Keratinocyte (primary cell): ENCODE data around the gene RPL13A. TPM values are rescaled to one million over a fixed set of nuclear protein-coding genes. Genes with fewer than 3 reads are reported as not detected.

Experiments
- DNase-seq: peaks from one replicate; pipeline ENCODE4 v3.0.0-alpha.2; 2011; ENCODE audit warnings: low read depth, missing footprints, low spot score
- FAIRE-seq: peaks from 2 replicates; lab custom pipeline; 2011; peaks lifted over from hg19 to GRCh38; lab: Jason Lieb, UNC
- H2AFZ ChIP-seq: 2 replicates; pipeline ENCODE4 v1.6.0; 2012; ENCODE audit warnings: low read length, control low read depth, inconsistent platforms; ENCODE audit not compliant: control insufficient read depth
- H3K27ac ChIP-seq: 2 replicates; pipeline ENCODE4 v1.5.1; 2011; ENCODE audit warnings: low read length; ENCODE audit not compliant: control insufficient read depth, insufficient read depth
- H3K27me3 ChIP-seq: 3 replicates; pipeline ENCODE4 v1.6.0; 2011; ENCODE audit warnings: low read length; ENCODE audit not compliant: control insufficient read depth, insufficient read depth; ENCODE audit errors: extremely low read depth
- H3K36me3 ChIP-seq, 2 experiments: 2 replicates in 1 of 2; 3 replicates in 1 of 2; pipeline ENCODE4 v1.5.1; 2011; ENCODE audit warnings: low read length in 2 of 2, mild to moderate bottlenecking in 1 of 2; ENCODE audit not compliant: control insufficient read depth in 2 of 2, insufficient read depth in 2 of 2; ENCODE audit errors: extremely low read depth in 1 of 2
- H3K4me1 ChIP-seq: 3 replicates; pipeline ENCODE4 v1.5.1; 2011; ENCODE audit warnings: low read length; ENCODE audit not compliant: control insufficient read depth, insufficient read depth; ENCODE audit errors: extremely low read depth
- H3K4me2 ChIP-seq: 3 replicates; pipeline ENCODE4 v1.6.0; 2011; ENCODE audit warnings: low read depth, low read length; ENCODE audit not compliant: control insufficient read depth, insufficient read depth; ENCODE audit errors: extremely low read depth
- H3K4me3 ChIP-seq, 3 experiments: fragments of 200-600 bp in 1 of 3; sonication (generic) in 1 of 3; 2 replicates in 2 of 3; 3 replicates in 1 of 3; pipeline ENCODE4 v1.5.1; 2011 to 2016; ENCODE audit warnings: low read length in 3 of 3, mild to moderate bottlenecking in 3 of 3, control low read depth in 2 of 3, inconsistent platforms in 1 of 3, low read depth in 1 of 3, mixed read lengths in 1 of 3, mixed run types in 1 of 3, moderate library complexity in 1 of 3; ENCODE audit not compliant: control insufficient read depth in 2 of 3, insufficient read depth in 2 of 3; ENCODE audit errors: extremely low read depth in 1 of 3
- H3K79me2 ChIP-seq: 2 replicates; pipeline ENCODE4 v1.6.0; 2012; ENCODE audit warnings: low read length; ENCODE audit not compliant: control insufficient read depth, insufficient read depth
- H3K9ac ChIP-seq: 3 replicates; pipeline ENCODE4 v1.6.0; 2011; ENCODE audit warnings: low read length; ENCODE audit not compliant: control insufficient read depth, insufficient read depth; ENCODE audit errors: extremely low read depth
- H3K9me1 ChIP-seq: 3 replicates; pipeline ENCODE4 v1.6.0; 2011; ENCODE audit warnings: low read length; ENCODE audit not compliant: control insufficient read depth, insufficient read depth; ENCODE audit errors: extremely low read depth
- H3K9me3 ChIP-seq: 2 replicates; pipeline ENCODE4 v1.5.1; 2012; ENCODE audit warnings: low read depth, low read length; ENCODE audit not compliant: control insufficient read depth
- H4K20me1 ChIP-seq: 3 replicates; pipeline ENCODE4 v1.6.0; 2011; ENCODE audit warnings: low read length; ENCODE audit not compliant: control insufficient read depth, insufficient read depth; ENCODE audit errors: extremely low read depth
- EZH2 ChIP-seq: IDR thresholded peaks from one replicate; pipeline ENCODE4 v1.6.1; 2012; ENCODE audit warnings: inconsistent platforms, mild to moderate bottlenecking, low read length, moderate library complexity
- dilution Hi-C: fragments of 300-500 bp; cut with MboI; formaldehyde crosslinking; loops from one replicate; pipeline ENCODE4 v1.7.0; 2020; ENCODE audit warnings: low sequenced_read_pairs; ENCODE audit not compliant: extremely low pct_ligation_motif_present
- polyA plus RNA-seq, 5 experiments: library from polyadenylated mRNA; depleted of rRNA in 3 of 5; stranded (reverse) in 3 of 5; stranded (forward) in 1 of 5; unstranded in 1 of 5; fragments of >200 nt; gene quantifications; 1 replicate in 1 of 5; 2 replicates in 3 of 5; 3 replicates in 1 of 5; pipeline versions ENCODE4 v1.2.1 to v1.2.3, GENCODE V29; 2011 to 2012; ENCODE audit warnings: missing spikeins in 2 of 5, low read depth in 1 of 5, low replicate concordance in 1 of 5
- TF ChIP-seq, protein P1 (sequence below), 3 experiments: IDR thresholded peaks in 1 of 3; conservative IDR thresholded peaks in 1 of 3; optimal IDR thresholded peaks in 1 of 3; 2 replicates in 2 of 3; 3 replicates in 1 of 3; pipeline versions ENCODE3 to v1.5.1; 2011; ENCODE audit warnings: low read length in 3 of 3, mild to moderate bottlenecking in 3 of 3, moderate library complexity in 2 of 3, control low read depth in 1 of 3, inconsistent platforms in 1 of 3; ENCODE audit not compliant: insufficient read depth in 2 of 3; ENCODE audit errors: extremely low read depth in 1 of 3

RPL13A gene
- polyA plus RNA-seq, 1 donor (not counting 4 experiments of a cell fraction or from before 2014, with no cell fraction given), result 3,383 TPM

- H3K4me3 ChIP-seq, result no peak overlapping the region
- H3K27me3 ChIP-seq, result no peaks in the 10 kb centered on the region
- TF ChIP-seq, protein P1, sequence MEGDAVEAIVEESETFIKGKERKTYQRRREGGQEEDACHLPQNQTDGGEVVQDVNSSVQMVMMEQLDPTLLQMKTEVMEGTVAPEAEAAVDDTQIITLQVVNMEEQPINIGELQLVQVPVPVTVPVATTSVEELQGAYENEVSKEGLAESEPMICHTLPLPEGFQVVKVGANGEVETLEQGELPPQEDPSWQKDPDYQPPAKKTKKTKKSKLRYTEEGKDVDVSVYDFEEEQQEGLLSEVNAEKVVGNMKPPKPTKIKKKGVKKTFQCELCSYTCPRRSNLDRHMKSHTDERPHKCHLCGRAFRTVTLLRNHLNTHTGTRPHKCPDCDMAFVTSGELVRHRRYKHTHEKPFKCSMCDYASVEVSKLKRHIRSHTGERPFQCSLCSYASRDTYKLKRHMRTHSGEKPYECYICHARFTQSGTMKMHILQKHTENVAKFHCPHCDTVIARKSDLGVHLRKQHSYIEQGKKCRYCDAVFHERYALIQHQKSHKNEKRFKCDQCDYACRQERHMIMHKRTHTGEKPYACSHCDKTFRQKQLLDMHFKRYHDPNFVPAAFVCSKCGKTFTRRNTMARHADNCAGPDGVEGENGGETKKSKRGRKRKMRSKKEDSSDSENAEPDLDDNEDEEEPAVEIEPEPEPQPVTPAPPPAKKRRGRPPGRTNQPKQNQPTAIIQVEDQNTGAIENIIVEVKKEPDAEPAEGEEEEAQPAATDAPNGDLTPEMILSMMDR (optimal IDR thresholded peaks at IDR 0.05 in 1 of 3, IDR thresholded peaks at IDR 0.05 in 1 of 3, conservative IDR thresholded peaks at IDR 0.05 in 1 of 3; ENCODE audit: extremely low read depth in 1 of 3, insufficient read depth in 2 of 3, low read length in 3 of 3), result peak; percentile 60 to 70 (median 67)
- no peak for TF ChIP-seq EZH2
- H2AFZ ChIP-seq, result no peak overlapping the region
- no peak for FAIRE-seq
- peaks cover 19 to 21% of the 10 kb centered on the region in 2 experiments for H3K36me3 ChIP-seq
- no peak for DNase-seq
- peaks cover 12% of the 10 kb centered on the region for H4K20me1 ChIP-seq
- H3K9me3 ChIP-seq, result no peaks in the 10 kb centered on the region
- H3K79me2 ChIP-seq, result peaks cover 12% of the 10 kb centered on the region
- H3K27ac ChIP-seq, result no peak overlapping the region
- H3K4me2 ChIP-seq, result no peak overlapping the region
- dilution Hi-C loops, result no loop called here
- no peaks in the 10 kb centered on the region for H3K9me1 ChIP-seq
- peaks cover 13% of the 10 kb centered on the region for H3K4me1 ChIP-seq
- H3K9ac ChIP-seq, result no peak overlapping the region
Measured at GRCh38 chr19:49502866-49503581, 15.6 kb downstream of the RPL13A start.

DNA sequence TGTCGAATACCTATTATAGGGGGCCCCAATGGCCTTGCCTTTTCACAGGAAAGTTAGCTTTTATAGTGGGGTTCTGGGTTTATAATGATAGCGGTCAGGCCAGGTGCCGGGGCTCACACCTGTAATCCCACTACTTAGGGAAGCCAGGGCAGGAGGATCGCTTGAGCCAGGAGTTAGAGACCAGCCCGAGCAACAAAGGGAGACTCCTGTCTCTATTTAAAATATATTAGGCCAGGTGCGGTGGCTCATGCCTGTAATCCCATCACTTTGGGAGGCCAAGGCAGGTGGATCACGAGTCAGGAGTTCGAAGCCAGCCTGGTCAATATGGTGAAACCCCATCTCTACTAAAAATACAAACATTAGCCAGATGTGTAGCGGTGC is 16.2 kb downstream of the RPL13A start:
- Histone ChIP-seq H2AFZ (no peak overlapping the region), H3K4me1 (peaks cover 7% of the 10 kb centered on the region), H3K27ac (no peak overlapping the region), H3K36me3 (peaks cover 15 to 16% of the 10 kb centered on the region in 2 experiments), H3K9ac (no peak overlapping the region), H3K79me2 (peaks cover 6% of the 10 kb centered on the region), H3K27me3 (no peaks in the 10 kb centered on the region), H3K4me3 (no peak overlapping the region), H4K20me1 (peaks cover 6% of the 10 kb centered on the region), H3K4me2 (no peak overlapping the region), H3K9me1 (no peaks in the 10 kb centered on the region), H3K9me3 (no peaks in the 10 kb centered on the region)
- TF ChIP-seq, protein P1 (optimal IDR thresholded peaks at IDR 0.05 in 1 of 3, IDR thresholded peaks at IDR 0.05 in 1 of 3, conservative IDR thresholded peaks at IDR 0.05 in 1 of 3; ENCODE audit: extremely low read depth in 1 of 3, insufficient read depth in 2 of 3, low read length in 3 of 3), result no peak
- no peak for TF ChIP-seq EZH2
- dilution Hi-C loops, result no loop called here
- DNase-seq (no peak), FAIRE-seq (no peak)
